HG02759 (cell line): ENCODE results near the gene AHCY.
"Not testable (repeated sequence)": the region's sequence is repeated elsewhere in the genome, so short reads cannot be mapped to it uniquely, and the experiment has no call there.

Source experiments
- ATAC-seq: cut with Tn5 transposase; IDR thresholded peaks from one replicate; pipeline ENCODE4 v1.9.1; 2021; ENCODE audit warnings: mild to moderate bottlenecking, moderate library complexity; ENCODE audit not compliant: unreplicated experiment

The AHCY gene

DNA sequence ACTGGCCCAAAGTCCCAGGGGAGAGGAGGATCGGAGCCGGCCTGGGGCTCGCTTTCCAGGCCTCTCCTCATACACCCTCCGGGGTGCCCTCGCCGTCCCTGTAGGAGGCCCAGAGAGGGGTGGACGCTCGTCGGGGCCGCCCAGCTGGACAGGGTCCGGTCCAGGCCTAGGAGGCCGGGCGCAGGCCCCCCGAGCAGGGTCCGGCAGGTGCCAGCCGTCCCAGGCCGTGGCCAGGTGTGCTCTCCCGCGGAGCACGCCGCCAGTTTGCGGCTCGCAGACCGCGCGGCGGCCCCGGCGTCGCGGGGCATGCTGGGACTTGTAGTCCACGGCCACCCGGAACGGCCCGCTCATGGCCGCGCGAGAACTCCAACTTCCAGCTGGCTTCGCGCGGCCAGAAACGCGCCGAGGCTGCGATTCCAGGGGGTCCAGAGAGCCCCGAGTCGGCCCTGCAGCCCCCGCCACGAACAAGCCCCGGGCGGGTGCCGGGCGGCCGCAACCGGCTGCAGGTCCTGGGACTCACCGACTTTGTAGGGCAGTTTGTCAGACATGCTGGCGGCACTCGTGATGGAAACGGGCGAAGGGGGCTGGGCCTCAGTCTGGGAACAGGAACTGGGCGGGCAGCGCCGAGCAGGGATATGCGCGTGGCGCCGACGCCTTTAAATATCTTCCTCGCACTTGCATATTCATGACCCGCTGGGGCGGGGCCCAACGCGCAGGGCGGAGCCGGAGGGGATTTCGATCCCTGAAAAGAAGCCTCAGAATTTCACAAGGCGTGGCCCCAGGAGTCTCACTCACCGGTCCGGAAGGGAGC lies at the start of gene AHCY:
Gene AHCY, minus strand, starts transcription at position 633 of the 811 bp plus-strand sequence. Its CDS starts 85 bp downstream, at position 548.
- ATAC-seq = peak; percentile 89

DNA sequence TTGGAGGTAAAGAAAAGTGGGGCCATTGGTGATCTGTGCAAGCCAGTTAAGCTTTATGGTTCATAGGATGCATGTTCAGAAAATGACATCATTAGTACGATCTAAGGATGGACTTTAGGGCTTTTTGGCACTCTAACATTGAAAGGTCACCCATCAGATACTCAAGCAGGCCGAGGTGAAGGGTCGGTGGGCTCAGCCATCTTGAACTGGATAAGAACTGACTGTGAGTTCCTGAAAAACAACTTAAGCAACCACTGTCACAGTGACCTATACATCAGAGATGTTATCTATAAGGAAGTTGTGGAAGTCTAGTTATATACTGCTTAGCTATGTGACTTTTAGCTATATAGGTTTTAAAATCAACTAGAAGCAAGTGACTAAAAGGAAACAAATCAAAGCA lies 46.9 kb upstream of the AHCY start:
- ATAC-seq = no peak

DNA sequence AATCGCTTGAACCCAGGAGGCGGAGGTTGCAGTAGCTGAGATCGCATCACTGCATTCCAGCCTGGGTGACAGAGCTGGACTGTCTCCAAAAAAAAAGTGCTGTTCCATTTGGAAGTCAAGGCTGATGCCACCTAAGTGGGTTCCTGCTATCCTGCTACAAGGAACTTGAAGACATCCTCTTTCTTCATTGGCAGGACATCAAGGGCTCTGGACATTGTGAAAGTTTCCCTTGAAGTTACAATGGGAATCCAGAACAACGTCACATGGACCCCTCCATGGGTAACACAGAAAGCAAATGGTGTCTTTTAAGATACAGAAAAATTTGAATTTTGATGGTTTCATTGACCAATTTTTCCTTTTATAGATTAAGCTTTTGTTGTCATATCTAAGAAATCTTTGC lies 44.4 kb upstream of the AHCY start:
- no peak for ATAC-seq

DNA sequence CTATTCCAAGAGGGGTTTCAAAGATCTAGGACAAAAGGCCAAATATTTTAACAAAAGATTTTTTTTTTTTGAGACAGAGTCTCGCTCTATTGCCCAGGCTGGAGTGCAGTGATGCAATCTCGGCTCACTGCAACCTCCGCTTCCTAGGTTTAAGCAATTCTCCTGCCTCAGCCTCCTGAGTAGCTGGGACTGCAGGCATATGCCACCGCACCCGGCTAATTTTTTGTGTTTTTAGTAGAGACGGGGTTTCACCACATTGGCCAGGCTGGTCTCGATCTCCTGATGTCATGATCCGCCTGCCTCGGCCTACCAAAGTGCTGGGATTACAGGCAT lies 43.3 kb upstream of the AHCY start:
- ATAC-seq = not testable (repeated sequence)

DNA sequence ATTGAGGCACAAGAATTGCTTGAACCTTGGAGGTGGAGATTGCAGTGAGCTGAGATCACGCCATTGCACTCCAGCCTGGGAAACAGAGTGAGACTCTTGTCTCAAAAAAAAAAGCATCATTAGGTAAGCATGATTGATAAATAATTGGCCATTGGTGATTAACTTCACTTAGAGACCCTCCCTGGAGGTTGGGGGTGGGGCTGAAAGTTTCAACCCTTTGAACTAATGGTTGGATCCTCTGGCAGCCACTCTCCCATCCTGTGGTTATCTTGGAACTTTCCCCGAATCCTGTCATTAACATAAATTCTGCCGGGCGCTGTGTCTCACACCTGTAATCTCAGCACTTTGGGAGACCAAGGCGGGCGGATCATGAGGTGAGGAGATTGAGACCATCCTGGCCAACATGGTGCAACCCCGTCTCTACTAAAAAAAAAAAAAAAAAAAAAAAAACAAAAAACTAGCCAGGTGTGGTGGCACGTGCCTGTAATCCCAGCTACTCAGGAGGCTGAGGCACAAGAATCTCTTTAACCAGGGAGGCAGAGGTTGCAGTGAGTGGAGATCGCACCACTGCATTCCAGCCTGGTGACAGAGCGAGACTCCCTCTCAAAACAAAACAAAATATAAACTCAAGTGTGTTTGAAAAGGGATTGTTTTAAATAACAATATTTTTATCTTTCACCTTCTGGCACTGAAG lies 42.8 kb upstream of the AHCY start:
- not testable (repeated sequence) for ATAC-seq

DNA sequence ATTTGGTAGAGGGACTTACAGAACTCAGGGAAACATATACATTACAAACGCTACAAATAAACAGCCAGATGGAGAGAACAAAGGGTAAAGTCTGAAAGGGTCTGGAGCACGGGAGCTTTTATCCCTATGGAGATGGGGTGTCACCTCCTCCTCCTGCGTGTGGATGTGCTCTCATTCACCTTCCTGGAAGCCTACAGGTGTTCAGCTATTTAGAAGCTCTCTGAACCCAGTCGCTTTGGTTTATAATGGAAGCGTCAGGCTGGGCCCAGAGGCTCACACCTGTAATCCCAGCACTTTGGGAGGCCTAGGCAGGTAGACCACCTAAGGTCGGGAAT lies 42.2 kb upstream of the AHCY start:
- ATAC-seq = no peak

DNA sequence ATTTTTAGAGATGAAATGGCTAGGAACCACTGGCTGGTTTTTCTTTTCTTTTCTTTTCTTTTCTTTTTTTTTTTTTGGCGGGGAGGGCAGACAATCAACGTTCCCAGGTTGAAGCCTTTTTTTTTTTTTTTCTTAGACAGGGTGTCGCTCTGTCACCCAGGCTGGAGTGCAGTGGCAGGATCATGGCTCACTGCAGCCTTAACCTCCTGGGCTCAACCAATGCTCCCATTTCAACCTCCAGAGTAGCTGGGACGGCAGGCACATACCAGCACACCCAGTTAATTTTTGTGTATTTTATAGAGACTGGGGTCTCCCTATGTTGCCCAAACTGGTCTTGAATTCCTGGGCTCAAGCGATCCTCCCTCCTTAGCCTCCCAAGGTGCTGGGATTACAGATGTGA lies 41.1 kb upstream of the AHCY start:
- no peak for ATAC-seq

DNA sequence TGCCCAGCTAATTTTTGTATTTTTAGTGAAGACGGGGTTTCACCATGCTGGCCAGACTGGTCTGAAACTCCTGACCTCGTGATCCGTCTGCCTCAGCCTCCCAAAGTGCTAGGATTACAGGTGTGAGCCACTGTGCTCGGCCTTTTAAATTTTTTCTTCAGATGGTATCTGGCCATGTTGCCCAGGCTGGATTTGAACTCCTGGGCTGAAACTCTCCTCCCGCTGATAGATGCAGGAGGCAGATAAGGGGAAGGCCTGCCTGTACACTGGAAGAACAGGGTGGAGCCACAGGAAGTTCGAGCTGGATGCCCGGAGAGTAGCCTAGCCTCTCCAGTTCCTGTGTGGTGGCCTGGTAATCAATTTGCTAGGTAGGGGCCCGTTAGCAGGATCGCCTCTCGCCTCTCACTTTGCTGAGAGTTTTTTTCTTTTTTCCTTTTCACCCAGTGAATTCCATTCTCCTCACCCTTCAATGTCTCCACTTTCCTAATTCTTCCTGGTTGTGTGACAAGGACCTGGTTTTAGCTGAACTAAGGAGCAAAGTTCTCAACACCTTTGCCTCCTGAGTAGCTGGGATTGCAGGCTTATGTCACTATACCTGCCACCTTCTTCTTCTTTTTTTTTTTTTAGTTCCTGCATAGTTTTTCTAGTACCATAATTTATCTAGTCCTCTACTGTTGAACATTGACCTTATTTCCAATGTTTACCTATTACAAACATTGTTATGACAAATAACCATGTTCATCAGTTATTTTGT lies 40.5 kb upstream of the AHCY start:
- ATAC-seq = no peak

DNA sequence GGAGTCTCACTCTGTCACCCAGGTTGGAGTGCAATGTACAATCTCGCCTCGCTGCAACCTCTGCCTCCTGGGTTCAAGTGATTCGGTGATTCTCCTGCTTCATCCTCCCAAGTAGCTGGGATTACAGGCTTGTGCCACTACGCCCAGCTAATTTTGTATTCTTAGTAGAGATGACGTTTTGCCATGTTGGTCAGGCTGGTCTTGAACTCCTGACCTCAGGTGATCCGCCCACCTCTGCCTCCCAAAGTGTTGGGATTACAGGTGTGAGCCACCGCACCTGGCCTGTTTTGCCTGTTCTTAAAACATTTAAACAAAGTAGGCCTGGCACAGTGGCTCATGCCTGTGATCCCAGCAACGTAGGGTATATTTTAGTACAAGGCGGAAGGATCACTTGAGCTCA lies 38.0 kb upstream of the AHCY start:
- not testable (repeated sequence) for ATAC-seq

DNA sequence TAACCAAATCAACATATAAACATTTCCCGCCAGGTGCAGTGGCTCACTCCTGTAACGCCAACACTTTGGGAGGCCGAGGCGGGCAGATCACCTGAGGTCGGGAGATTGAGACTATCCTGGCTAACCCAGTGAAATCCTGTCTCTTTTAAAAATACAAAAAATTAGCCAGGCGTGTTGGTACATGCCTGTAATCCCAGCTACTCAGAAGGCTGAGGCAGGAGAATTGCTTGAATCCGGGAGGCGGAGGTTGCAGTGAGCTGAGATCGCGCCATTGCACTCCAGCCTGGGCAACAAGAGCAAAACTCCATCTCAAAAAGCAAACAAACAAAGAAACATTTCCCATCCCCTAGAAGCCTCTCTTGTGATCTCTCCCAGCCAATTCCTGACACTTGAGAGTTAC lies 37.6 kb upstream of the AHCY start:
- not testable (repeated sequence) for ATAC-seq

DNA sequence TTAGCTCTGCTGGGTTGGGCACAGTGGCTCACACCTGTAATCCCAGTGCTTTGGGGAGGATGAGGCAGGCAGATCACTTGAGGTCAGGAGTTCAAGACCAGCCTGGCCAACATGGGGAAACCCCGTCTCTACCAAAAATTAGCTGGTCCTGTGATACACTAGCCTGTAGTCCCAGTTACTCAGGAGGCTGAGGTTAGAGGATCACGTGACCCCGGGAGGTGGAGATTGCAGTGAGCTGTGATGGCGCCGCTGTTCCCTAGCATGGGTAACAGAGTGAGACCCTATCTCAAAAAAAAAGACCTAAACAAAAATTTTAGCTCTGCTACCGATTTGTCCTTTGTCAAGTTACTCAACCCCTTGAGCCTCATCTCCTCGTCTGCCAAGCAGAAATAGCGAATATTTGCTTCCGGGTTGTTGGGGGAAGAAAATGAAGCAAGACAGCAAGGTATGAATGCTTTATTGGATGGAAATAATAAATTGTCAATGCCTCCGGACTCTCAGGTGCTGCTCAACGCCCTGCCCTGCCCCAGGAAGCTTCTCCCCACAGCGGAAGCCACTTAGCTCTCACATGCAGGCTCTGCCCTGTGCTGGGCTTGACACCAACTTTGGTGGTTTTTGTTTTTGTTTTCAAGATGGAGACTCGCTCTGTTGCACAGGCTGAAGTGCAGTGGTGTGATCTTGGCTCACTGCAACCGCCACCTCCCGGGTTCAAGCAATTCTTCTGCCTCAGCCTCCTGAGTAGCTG lies 35.0 kb upstream of the AHCY start:
- ATAC-seq = no peak

DNA sequence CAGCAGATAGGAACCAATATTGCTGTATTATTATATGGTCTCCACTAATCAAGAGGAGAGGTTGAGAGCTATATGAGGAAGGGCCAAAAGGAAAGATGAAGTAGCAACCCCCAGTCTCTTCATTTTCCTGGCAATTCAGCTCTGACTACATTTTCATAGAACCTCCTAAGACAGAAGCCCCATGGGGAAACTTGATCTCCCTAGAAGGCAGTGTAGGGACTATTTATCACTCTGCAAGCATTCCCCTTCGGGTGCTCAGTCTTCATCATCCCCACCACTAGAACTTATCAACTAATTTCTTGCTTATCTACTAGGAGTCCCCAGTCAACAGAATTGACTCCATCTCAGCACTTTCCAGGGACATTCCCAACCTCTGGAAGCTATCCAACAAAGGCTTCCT lies 34.4 kb upstream of the AHCY start:
- ATAC-seq = no peak

DNA sequence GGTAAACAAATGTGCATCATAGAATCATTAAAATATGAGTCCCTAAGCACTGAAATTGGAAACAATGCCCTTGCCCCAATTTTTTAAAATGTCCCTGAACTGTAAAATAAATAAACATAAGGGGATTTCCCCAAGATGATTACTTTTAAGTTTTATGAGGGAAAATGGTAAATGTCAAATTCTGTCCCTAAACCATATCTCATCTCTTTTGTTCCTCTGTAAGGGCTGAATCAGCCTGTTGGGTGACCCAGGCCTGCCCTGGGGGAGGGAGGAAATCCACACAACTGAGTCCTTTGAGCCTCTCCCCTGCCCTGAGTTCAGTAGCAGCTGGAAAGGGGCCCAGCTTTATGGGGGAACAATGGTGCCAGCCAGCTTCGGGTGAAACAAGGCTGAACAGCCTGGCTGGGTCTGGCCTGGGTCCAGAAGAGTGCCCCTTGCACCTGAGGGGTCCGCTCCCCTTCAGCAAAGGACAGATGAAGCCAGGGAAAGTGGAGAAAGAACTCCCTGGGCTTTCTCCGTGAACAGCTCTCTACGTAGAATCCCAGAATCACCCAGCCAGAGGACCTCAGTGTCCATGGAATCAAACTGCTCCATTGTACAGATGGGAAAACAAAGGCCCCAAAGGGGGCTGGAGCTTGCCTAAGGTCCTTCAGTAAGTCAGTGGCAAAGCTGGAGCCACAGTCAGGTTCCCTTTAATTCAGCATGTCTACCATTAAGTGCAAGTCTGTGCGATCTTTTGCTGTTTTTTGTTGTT lies 31.7 kb upstream of the AHCY start:
- ATAC-seq = no peak

DNA sequence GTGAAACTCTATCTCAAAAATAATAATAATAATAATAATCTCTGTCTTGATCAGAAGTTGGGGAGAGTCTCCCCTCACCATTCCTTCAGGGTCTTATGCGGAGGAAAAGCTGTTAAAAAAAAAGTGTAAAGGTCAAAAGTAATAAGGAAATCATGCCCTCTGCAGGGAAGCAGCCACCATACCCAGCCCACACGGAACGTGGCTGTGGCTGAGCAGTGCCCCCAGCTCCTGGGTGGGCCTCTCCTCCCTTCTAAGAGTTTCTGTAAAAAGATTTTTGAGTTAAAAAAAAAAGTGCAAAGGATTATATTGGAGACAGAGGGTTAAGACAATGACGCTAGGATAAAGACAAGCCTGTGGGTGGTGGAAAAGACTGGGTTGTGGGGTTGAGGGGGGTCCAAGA lies 30.6 kb upstream of the AHCY start:
- ATAC-seq = no peak

DNA sequence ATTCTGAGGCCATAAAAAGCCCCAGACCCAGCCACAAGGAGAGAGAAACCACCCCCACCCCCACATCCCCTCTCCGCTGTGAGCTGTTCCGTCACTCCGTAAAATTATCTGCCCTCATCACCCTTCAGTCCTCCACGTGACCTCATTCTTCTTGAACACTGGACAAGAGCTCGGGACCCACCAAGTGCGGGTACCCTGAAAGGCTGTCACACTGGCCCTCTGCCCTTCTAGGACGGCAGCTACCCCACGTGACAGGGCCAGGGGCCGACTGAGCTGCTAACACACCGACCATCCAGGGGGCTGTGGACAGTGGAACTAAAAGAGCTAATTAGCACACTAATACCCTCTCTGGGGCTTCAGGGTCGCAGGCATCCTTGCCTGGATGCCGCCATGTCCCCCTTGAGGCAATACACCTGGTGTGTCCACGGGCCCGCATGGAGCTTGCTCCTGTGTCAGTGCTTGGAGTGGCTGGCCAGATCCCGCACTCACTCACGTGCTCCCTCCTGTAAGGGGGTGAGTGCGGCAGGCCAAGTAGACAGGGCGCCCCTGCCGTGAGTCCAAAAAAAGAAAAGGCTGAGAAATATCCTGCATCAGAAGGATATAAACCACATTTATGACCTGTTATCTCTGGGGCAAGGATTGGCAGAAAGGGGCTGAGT lies 29.2 kb upstream of the AHCY start:
- ATAC-seq = no peak

DNA sequence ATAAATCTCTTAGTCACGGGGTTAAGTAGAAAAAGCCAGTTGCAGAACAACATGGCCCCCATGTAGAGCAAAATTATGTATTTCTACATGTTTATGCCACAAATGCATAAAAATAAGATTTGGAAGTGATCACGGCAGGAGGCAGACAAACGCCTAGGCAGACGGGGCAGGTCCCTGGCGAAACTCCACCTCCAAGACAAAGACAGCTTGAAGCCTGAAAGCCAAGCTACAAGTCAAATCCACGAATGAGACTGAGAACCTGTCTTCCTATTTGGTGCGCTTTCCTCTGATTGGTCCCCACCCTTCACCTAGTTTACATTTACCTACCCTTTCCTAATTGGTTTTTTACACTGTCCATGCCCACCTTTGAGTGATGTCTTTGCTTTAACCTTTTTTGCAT lies 28.7 kb upstream of the AHCY start:
- ATAC-seq = no peak

DNA sequence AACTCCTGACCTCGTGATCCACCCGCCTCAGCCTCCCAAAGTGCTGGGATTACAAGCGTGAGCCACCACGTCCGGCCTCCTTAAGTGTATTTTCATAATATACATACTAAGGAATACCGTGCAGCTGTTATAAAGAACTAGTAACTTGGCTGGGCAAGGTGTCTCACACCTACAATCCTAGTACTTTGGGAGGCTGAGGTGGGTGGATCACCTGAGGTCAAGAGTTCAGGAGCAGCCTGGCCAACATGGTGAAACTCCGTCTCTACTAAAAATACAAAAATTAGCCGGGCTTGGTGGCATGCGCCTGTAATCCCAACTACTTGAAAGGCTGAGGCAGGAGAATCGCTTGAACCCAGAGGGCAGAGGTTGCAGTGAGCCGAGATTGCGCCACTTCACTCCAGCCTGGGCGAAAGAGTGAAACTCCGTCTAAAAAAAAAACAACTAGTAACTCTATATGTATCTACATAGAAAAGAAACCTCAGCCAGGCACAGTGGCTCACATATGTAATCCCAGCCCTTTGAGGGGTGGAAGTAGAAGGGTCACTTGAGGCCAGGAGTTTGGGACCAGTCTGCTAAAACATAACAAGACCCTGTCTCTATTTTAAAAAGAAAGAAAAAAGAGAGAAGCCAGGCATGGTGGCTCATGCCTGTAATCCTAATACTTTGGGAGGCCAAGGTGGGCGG lies 27.8 kb upstream of the AHCY start:
- ATAC-seq = not testable (repeated sequence)

DNA sequence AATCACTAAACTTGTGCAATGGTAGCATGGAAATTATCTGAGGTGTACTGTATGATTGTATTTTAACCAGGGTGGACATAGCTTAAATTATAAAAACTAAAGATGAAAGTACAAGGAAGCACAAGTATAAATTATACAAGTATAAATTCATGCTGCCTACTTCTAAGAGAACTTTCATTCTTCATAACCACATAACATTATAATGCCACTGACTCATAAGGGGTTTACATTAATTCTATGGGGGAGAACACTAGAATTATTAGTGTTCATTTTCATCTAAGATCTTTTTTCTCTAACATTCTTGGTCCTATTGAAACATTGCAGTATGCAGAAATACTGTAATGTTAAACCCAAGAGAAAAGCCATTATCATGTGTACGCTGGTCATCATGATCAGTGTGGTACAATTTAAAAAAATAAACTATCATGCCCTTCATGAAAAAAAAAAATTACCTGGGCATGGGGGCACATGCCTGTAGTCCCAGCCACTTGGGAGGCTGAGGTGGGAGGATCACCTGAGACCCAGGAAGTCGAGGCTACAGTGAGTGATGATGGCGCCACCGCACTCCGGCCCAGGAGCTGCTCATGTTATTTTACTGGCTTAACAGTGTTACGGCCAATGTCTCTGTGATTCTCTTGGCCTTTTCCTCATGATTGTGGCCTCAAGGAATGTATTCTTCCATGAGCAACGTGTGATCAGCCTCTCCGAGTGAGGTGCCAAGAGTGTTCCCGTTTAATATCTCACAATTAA lies 25.9 kb upstream of the AHCY start:
- no peak for ATAC-seq

DNA sequence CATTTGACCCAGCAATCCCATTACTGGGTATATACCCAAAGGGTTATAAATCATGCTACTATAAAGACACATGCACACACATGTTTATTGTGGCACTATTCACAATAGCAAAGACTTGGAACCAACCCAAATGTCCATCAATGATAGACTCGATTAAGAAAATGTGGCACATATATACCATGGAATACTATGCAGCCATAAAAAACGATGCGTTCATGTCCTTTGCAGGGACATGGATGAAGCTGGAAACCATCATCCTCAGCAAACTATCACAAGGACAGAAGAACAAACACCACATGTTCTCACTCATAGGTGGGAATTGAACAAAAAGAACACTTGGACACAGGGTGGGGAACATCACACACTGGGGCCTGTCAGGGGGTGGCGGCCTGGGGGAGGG lies 25.1 kb upstream of the AHCY start:
- not testable (repeated sequence) for ATAC-seq
